Amniotic stem cell (primary cell): Measurements from ENCODE around the gene TM7SF2.
"Not testable (repeated sequence)": the region's sequence is repeated elsewhere in the genome, so short reads cannot be mapped to it uniquely, and the experiment has no call there.

Source experiments
- DNase-seq: peaks from one replicate; lab custom pipeline; 2025; lab: John Stamatoyannopoulos, UW

The TM7SF2 gene

GRCh38 chr11:65130631-65131416, 19.2 kb downstream of the TM7SF2 start:
- DNase-seq: no peak

GRCh38 chr11:65131417-65131776, 19.7 kb downstream of the TM7SF2 start:
- no peak for DNase-seq

DNA sequence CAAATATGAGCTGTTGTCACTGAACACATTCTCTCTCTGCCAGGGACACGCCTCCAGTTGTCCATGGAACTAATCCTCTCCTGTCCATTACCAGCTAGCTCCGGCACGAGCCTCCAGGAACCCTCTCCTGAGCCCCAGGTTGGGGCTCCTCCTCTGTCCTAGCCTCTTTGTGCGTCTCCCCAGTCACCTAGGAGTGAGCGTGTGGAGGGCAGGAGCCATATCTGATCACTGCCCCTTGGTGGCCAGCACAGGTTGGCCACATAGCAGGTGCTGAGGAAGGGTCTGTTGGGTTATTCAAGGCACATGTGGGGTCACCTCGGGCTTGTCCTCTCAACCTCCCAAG, 20.2 kb downstream of the TM7SF2 start:
- DNase-seq: no peak

- no peak for DNase-seq
These were observed 20.7 kb downstream of the TM7SF2 start for GRCh38 chr11:65132238-65132987.

GRCh38 chr11:65132988-65133700, 21.5 kb downstream of the TM7SF2 start:
- DNase-seq: no peak

- DNase-seq: no peak
These were observed 22.1 kb downstream of the TM7SF2 start for GRCh38 chr11:65133724-65134123.

DNA sequence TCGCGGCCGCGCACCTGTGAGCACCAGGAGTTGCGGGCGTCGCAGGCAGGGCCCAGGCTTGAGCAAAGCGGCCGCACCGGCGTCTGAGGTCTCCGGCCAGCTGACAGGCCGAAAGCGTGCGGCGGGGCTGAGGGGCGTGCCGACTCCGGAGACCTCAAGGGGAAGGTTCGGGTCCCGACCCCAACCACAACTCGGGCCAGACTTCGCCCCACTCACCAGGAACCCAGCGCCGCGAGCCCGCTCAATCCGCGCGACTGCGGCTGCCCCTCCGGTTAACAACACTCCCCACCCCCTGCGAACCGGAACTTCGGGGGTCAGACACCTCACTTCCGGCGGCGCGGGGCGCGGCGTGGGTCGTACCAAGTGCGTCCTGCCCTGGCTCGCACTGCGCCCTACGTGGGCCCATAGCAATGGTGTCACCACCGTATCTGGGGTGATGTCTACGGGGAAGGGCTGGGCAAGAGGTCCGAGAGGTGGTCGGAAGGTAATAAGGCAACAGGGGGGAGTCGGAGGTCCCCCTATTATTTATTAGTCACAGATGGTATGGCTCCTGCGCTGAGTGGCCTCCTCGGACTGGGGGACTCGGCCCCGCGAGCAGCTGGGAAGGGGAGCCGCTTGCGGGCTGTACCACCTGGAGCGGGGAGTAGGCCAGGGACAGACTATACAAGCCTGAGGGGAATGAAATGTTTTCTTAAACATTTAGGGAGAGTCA, 22.7 kb downstream of the TM7SF2 start, which contains the start of gene SYVN1:
Gene SYVN1, minus strand, starts transcription at position 280 of the 712 bp plus-strand sequence. CDS start 918 bp downstream, outside the sequence.
- DNase-seq: peak; percentile 50

DNA sequence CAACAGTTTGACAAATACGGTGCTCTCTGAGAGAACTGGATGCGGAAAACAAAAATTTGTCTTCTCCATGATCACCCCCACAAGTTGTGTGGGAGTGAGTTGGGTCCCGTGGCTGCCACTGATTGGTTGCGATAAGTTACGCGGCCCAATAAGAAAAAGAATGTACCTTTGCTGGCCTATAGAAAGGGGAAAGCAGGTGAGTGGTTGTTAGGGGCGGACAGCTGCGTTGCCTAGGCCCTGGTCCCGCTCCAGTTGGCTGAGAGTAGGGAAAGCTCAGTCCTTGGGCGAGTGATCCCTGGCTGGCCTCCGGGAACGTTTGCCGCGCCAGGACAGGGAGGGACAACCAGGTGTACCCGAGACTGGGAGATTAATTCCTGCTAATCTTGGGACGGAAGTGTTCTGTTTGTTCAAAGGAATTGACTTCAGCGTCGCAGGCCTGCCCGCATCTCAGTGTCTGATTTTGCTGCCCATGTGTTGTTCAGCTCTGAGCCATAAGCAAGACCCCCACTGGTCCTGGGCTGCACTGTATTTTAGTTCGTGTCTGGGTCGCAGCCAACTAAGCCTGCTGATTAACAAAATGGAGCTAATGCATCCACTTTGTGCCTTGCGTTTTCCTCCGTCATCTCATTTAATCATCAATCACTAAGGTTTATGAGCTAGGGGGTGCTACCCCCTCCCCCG, 23.4 kb downstream of the TM7SF2 start:
- DNase-seq: peak; percentile 90

DNA sequence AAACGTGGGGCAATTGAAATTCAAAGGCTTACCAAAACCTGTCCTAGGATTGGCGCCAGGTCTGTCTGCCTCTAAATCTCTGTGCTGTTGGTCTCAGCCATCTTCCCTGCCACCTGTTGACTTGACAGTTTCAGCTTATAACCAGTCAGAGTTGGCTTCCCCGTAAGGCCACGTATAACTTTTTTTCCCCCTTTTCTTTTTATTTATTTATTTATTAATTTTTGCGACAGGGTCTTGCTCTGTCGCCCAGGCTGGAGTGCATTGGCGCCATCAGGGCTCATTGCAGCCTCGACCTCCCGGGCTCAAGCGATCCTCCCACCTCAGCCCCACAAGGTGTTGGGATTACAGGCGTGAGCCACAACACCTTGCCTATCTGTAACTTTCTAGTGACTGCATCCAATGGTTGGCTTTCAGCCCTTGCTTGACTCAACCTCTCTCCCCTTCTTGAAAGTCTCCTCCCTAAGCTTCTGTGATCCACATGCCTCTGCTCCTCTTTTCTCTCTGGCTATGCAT, 24.0 kb downstream of the TM7SF2 start:
- DNase-seq: no peak

DNA sequence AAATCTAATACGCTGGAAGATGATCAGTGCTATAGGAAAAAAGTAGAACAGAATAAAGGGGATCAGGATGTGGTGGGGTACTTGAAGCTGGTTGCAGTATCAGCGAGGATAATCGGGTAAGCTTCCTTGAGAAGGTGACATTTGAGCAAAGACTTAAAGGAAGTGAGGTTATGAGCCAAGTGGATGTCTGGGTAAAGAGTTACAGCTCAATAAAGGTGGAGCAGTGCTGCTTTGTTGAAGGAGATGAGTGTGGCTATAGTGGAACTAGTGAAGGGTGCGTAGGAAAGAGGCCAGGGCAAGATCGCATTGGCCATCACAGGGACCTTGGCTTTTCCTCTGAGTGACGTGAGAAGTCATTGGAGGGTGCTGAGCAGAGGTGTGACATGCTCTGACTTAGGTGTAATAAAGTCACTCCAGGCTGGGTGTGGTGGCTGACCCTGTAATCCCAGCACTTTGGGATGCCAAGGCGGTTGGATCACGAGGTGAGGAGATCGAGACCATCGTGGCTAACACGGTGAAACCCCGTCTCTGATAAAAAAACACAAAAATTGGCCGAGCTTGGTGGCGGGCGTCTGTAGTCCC, 24.9 kb downstream of the TM7SF2 start:
- no peak for DNase-seq

- no peak for DNase-seq
These were observed 30.3 kb downstream of the TM7SF2 start for GRCh38 chr11:65141896-65142494.

DNA sequence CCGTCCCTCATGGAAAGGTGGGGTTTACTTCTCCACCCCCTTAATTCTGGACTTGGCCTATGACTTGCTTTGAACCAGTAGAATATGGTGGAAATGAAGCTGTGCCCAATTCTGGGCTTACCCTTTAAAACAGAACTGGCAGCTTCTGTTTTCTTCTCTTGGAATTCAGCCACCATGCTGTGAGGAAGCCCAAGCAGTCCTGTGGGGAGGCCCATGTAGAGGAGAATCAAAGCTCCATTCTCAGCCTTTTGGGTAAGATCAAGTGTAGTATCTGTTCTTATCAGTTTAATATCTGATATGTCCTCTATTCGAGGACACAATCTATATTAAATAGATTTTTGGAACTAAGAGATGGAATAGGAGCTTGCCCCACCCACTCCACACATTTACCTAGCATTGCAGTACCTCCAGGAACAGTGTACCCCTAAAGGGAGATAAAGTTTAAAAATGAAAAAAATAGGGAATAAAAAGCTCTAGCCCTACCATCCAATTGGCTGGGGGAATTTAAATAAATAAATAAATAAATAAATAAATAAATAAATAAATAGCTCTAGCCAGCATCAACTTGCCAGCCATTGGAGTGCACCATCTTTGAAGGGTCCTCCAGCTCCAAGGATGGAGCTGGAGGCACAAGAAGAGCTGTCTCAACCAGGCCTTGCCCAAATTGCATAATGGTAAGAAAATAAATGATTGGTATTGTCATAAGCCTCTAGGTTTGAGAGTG, 35.8 kb downstream of the TM7SF2 start:
- no peak for DNase-seq

- no peak for DNase-seq
These were observed 37.0 kb downstream of the TM7SF2 start for GRCh38 chr11:65148657-65149056.

DNA sequence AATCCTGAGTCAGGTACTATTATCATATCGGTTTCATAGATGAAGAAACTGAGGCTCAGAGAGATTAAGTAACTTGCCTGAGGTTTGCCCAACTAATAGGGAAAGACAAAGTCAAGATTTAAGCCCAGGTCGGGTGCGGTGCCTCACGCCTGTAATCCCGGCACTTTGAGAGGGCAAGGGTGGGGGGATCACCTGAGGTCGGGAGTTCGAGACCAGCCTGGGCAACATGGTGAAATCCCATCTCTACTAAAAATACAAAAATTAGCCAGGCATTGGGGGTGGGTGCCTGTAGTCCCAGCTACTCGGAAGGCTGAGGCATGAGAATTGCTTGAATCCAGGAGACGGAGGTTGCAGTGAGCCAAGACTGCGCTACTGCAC, 38.4 kb downstream of the TM7SF2 start:
- DNase-seq: not testable (repeated sequence)

- DNase-seq: peak; percentile 38
These were observed 39.0 kb downstream of the TM7SF2 start for GRCh38 chr11:65150509-65151299.

DNA sequence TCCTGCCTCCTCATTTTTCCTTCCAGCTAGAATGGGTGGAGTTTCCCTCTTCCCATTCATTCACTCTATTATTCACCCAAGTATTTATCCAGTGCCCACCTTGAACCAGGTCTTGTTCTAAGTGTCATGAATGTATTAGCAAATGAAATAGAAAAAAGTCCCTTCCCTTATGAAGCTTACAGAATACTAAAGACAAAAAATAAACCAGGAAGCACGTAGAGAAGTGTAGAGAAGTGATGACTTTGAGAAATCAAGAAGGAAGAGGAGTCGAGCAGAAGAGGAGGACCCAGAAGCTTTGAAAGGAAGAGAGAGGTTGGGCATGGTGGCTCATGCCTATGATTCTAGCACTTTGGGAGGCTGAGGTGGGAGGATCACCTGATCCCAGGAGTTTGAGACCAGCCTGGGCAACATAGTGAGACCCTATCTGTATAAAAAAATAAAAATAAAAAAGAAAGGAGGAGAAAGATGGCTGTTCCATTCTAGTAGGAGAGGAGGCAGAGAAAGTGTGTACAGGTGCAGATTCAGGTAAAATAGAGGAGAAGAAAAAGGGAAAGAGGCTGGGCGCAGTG, 39.7 kb downstream of the TM7SF2 start:
- DNase-seq: no peak

- no peak for DNase-seq
These were observed 40.5 kb downstream of the TM7SF2 start for GRCh38 chr11:65152122-65152521.

GRCh38 chr11:65156256-65156655, 44.6 kb downstream of the TM7SF2 start:
- no peak for DNase-seq

GRCh38 chr11:65156926-65157325, 45.3 kb downstream of the TM7SF2 start:
- DNase-seq: no peak
